Measurements from ENCODE around the gene RDH8. TPM values are rescaled to one million over a fixed set of nuclear protein-coding genes. Genes with fewer than 3 reads are reported as not detected.

Gene RDH8
- total and polyA plus RNA-seq, 2 of the 4 experiments (the other 2 are of a cell fraction) = 0.18 TPM; not detected in 1

DNA sequence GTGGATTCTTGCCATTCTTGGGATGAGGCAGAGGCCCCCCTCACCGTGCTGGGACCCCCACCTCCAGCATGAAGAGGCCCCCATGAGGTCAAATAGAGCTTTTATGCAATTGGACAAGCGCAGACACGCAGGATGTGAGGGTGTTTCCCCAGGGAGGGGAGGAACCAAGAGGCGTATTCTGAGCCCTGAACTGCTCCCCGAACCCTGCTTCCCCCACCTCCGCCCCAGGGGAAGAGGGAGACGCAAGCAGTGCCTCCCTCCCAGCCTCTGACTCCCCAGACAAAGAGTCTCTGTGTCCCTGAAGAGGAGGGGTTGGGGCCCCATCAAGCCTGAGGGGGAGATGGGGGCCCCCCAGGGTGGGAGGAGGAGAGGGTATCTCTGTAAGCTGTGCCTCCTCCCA, 1.3 kb upstream of the RDH8 start:
- POLR2A ChIA-PET (ENCODE audit: unreplicated experiment) = no interaction called here
- Histone ChIP-seq H4K20me1 (ENCODE audit: insufficient read depth, low read length) (peaks cover 14% of the 10 kb centered on the region), H4K5ac (ENCODE audit: low read depth, low read length) (no peak overlapping the region), H3K9me3 (ENCODE audit: control insufficient read depth, insufficient read depth, low read length) (no peaks in the 10 kb centered on the region), H3K56ac (ENCODE audit: extremely low read depth, insufficient read depth, low read length) (no peak overlapping the region), H2BK120ac (ENCODE audit: low read depth, low read length) (no peak overlapping the region), H3K4me1 (ENCODE audit: control insufficient read depth, insufficient read depth, low read length) (peaks cover 13% of the 10 kb centered on the region), H3K36me3 (ENCODE audit: control insufficient read depth, insufficient read depth, low read length) (no peaks in the 10 kb centered on the region), H3K79me1 (ENCODE audit: low read depth in 1 of 2, low read length in 2 of 2) (peaks cover 2 to 9% of the 10 kb centered on the region in 2 experiments; a peak in 3 of 4 replicates), H3K4ac (ENCODE audit: low read depth, low read length) (no peak overlapping the region), H3K27me3 (ENCODE audit: control insufficient read depth, insufficient read depth, low read length) (no peaks in the 10 kb centered on the region), H3K4me3 (ENCODE audit: insufficient read depth, low read depth, low read length) (no peak overlapping the region), H2AFZ (replicated peaks; ENCODE audit: low read length, poor library complexity) (no peak overlapping the region), H4K91ac (ENCODE audit: insufficient read depth, low read depth, low read length) (no peak overlapping the region), H3K27ac (ENCODE audit: insufficient read depth, low read length) (no peak overlapping the region), H3K18ac (ENCODE audit: low read depth, low read length) (no peak overlapping the region), H3K9me1 (ENCODE audit: insufficient read depth, low read length) (peaks cover 15% of the 10 kb centered on the region), H2BK5ac (ENCODE audit: low read depth, low read length, poor library complexity, severe bottlenecking) (no peak overlapping the region), H3K9ac (ENCODE audit: low read depth, low read length) (no peak overlapping the region), H2AK9ac (replicated peaks; ENCODE audit: low read depth, low read length, poor library complexity) (no peak overlapping the region), H2BK15ac (ENCODE audit: low read depth, low read length) (no peak overlapping the region), H3K23ac (ENCODE audit: low read depth, low read length) (no peak overlapping the region), H4K8ac (ENCODE audit: low read depth in 2 of 2, low read length in 2 of 2) (no peak overlapping the region), H2AK5ac (ENCODE audit: low read depth, low read length) (no peak overlapping the region; the same call in 1 of the 2 replicates), H3K14ac (replicated peaks; ENCODE audit: low read depth, low read length) (no peak overlapping the region), H2BK20ac (ENCODE audit: low read depth, low read length) (no peak overlapping the region), H3K4me2 (ENCODE audit: low read depth, low read length) (no peak overlapping the region)
- DNase-seq (no peak), ATAC-seq (ENCODE audit: low read depth) (no peak)
- in situ Hi-C loops (cut with MboI; ENCODE audit: low sequenced_read_pairs) (no loop called here), intact Hi-C loops (cut with micrococcal nuclease) (no loop called here), dilution Hi-C loops (cut with HindIII; ENCODE audit: low sequenced_read_pairs, unreplicated experiment) (no loop called here)
- WGBS, 2 experiments (ENCODE audit: extremely low coverage in 2 of 2, insufficient read length in 1 of 2) = no CpG with 5 or more reads among the region's 7 CpGs
- no TSS peak for BruUV-seq (replicated peaks)
- CTCF ChIA-PET = no interaction called here
- no peak for TF ChIP-seq FOS (IDR thresholded peaks at IDR 0.05; ENCODE audit: low read depth, low read length)
- TF ChIP-seq RAD21 (IDR thresholded peaks at IDR 0.05; ENCODE audit: low read length) = no peak
- TF ChIP-seq MAFK (IDR thresholded peaks at IDR 0.05; ENCODE audit: low read depth, low read length) = no peak
- no peak for TF ChIP-seq CHD1 (IDR thresholded peaks at IDR 0.05; ENCODE audit: low read depth, low read length)
- TF ChIP-seq, protein P1, sequence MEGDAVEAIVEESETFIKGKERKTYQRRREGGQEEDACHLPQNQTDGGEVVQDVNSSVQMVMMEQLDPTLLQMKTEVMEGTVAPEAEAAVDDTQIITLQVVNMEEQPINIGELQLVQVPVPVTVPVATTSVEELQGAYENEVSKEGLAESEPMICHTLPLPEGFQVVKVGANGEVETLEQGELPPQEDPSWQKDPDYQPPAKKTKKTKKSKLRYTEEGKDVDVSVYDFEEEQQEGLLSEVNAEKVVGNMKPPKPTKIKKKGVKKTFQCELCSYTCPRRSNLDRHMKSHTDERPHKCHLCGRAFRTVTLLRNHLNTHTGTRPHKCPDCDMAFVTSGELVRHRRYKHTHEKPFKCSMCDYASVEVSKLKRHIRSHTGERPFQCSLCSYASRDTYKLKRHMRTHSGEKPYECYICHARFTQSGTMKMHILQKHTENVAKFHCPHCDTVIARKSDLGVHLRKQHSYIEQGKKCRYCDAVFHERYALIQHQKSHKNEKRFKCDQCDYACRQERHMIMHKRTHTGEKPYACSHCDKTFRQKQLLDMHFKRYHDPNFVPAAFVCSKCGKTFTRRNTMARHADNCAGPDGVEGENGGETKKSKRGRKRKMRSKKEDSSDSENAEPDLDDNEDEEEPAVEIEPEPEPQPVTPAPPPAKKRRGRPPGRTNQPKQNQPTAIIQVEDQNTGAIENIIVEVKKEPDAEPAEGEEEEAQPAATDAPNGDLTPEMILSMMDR (conservative IDR thresholded peaks at IDR 0.05; ENCODE audit: low read depth, low read length) = no peak
- TF ChIP-seq, protein P2, sequence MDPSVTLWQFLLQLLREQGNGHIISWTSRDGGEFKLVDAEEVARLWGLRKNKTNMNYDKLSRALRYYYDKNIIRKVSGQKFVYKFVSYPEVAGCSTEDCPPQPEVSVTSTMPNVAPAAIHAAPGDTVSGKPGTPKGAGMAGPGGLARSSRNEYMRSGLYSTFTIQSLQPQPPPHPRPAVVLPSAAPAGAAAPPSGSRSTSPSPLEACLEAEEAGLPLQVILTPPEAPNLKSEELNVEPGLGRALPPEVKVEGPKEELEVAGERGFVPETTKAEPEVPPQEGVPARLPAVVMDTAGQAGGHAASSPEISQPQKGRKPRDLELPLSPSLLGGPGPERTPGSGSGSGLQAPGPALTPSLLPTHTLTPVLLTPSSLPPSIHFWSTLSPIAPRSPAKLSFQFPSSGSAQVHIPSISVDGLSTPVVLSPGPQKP (IDR thresholded peaks at IDR 0.05; ENCODE audit: borderline replicate concordance, low read depth, low read length) = no peak
- TF ChIP-seq CEBPB (IDR thresholded peaks at IDR 0.05; ENCODE audit: low read depth, low read length) = no peak
- TF ChIP-seq, protein P3, sequence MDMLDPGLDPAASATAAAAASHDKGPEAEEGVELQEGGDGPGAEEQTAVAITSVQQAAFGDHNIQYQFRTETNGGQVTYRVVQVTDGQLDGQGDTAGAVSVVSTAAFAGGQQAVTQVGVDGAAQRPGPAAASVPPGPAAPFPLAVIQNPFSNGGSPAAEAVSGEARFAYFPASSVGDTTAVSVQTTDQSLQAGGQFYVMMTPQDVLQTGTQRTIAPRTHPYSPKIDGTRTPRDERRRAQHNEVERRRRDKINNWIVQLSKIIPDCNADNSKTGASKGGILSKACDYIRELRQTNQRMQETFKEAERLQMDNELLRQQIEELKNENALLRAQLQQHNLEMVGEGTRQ (IDR thresholded peaks at IDR 0.05; ENCODE audit: low read depth, low read length) = no peak
- TF ChIP-seq POLR2A (IDR thresholded peaks at IDR 0.05; ENCODE audit: low read depth, low read length) = no peak
- no peak for TF ChIP-seq RFX5 (IDR thresholded peaks at IDR 0.05; ENCODE audit: low read depth, low read length)
- no peak for TF ChIP-seq MAZ (IDR thresholded peaks at IDR 0.05; ENCODE audit: borderline replicate concordance, low read depth, low read length)
- TF ChIP-seq NFE2L2 (IDR thresholded peaks at IDR 0.05; ENCODE audit: low read depth, low read length) = no peak
- TF ChIP-seq SMC3 (IDR thresholded peaks at IDR 0.05; ENCODE audit: low read depth, low read length) = no peak
- no peak for TF ChIP-seq RCOR1 (IDR thresholded peaks at IDR 0.05; ENCODE audit: insufficient replicate concordance, low read length)
